Thyroid gland (tissue), 4 donors: ENCODE measurements around the gene RESF1.

Experiments
- POLR2A ChIP-seq, 2 donors: fragments of 450-650 bp; IDR thresholded peaks; one replicate each; pipeline ENCODE4 v1.6.1; 2017; ENCODE audit warnings: antibody characterized with exemption in 2 of 2, mild to moderate bottlenecking in 2 of 2, moderate library complexity in 1 of 2
- TF ChIP-seq, protein P1 (sequence below), 6 experiments: fragments of 200-600 bp in 3 of 6; fragments of 450-650 bp in 3 of 6; sonication (generic) in 3 of 6; IDR thresholded peaks; one replicate each; pipeline ENCODE4 v1.5.1; 2016 to 2019; ENCODE audit warnings: antibody characterized with exemption in 6 of 6, mild to moderate bottlenecking in 2 of 6, inconsistent platforms in 1 of 6, moderate library complexity in 1 of 6

DNA sequence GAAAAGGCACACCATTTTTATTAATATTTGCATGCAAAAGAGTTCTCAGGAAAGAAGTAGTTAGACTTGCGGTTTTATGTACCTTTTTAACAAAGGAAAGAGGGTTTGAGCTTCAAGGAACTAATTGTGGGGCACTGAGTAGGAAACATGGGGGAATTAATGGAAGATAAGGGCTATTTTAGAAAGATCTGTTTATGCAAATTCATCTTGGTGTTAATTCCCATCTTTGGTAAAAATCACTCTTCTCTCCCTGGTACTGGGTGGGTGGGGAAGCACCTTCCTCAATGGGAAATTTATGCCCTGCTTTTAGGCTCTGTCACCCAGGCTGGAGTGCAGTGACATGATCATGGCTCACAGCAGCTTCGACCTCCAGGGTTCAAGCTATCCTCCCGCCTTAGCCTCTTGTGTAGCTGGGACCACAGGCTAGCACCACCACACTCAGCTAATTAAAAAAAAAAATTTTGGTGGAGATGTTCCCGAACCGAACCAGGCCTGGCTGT, 30.1 kb upstream of the RESF1 start:
- TF ChIP-seq, protein P1, sequence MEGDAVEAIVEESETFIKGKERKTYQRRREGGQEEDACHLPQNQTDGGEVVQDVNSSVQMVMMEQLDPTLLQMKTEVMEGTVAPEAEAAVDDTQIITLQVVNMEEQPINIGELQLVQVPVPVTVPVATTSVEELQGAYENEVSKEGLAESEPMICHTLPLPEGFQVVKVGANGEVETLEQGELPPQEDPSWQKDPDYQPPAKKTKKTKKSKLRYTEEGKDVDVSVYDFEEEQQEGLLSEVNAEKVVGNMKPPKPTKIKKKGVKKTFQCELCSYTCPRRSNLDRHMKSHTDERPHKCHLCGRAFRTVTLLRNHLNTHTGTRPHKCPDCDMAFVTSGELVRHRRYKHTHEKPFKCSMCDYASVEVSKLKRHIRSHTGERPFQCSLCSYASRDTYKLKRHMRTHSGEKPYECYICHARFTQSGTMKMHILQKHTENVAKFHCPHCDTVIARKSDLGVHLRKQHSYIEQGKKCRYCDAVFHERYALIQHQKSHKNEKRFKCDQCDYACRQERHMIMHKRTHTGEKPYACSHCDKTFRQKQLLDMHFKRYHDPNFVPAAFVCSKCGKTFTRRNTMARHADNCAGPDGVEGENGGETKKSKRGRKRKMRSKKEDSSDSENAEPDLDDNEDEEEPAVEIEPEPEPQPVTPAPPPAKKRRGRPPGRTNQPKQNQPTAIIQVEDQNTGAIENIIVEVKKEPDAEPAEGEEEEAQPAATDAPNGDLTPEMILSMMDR (IDR thresholded peaks at IDR 0.05) = no peak
- no peak for TF ChIP-seq POLR2A (IDR thresholded peaks at IDR 0.05)
